Psoas muscle (tissue), 8 donors: ENCODE results near the gene ZNF385C. TPM values are rescaled to one million over a fixed set of nuclear protein-coding genes. Genes with fewer than 3 reads are reported as not detected.

Source experiments
- ATAC-seq, 4 donors: fragments of 200-7000 bp; cut with Tn5 transposase; one replicate each; pipeline ENCODE4 v1.9.1; 2020; ENCODE audit warnings: moderate library complexity in 3 of 4, mild to moderate bottlenecking in 2 of 4
- DNase-seq, 2 donors: peaks; one replicate each; pipeline ENCODE4 v3.0.0-alpha.2; 2020
- H3K27ac ChIP-seq: fragments of 200-600 bp; one replicate; pipeline ENCODE4 v1.8.0; 2022
- H3K27me3 ChIP-seq, 3 donors: fragments of 200-600 bp in 1 of 3; one replicate each; pipeline versions ENCODE4 v1.6.1 to v1.8.0; 2013 to 2022; ENCODE audit warnings: low read length in 2 of 3, mild to moderate bottlenecking in 2 of 3, moderate library complexity in 1 of 3; ENCODE audit not compliant: insufficient read depth in 3 of 3
- H3K36me3 ChIP-seq, 2 donors: fragments of 200-600 bp in 1 of 2; one replicate each; pipeline versions ENCODE4 v1.6.1 to v1.8.0; 2013 to 2022; ENCODE audit warnings: low read depth in 1 of 2, mild to moderate bottlenecking in 1 of 2, moderate library complexity in 1 of 2; ENCODE audit not compliant: insufficient read depth in 1 of 2
- H3K4me1 ChIP-seq: fragments of 200-600 bp; one replicate; pipeline ENCODE4 v1.8.0; 2022
- H3K4me3 ChIP-seq: fragments of 200-600 bp; one replicate; pipeline ENCODE4 v1.8.0; 2022; ENCODE audit warnings: mild to moderate bottlenecking
- H3K9me3 ChIP-seq: fragments of 200-600 bp; one replicate; pipeline ENCODE4 v1.8.0; 2022
- CTCF ChIP-seq: fragments of 200-600 bp; IDR thresholded peaks from one replicate; pipeline ENCODE4 v1.8.0; 2022; ENCODE audit warnings: antibody characterized with exemption
- WGBS, 3 donors: extraction: QIAGEN DNeasy Blood & Tissue Kit; methylation state at CpG; one replicate each; pipeline versions ENCODE4 v1.1.6 to v1.1.7; 2013; 5-methylcytosine and 5-hydroxymethylcytosine counted together
- intact Hi-C, 2 donors: fragments of 100-400 bp; cut with DNase I; formaldehyde crosslinking; loops; one replicate each; pipeline versions ENCODE4 v1.11.0 to v1.14.2; 2022
- polyA plus RNA-seq, 3 donors: library from polyadenylated mRNA; stranded (reverse); fragments of 200-250 nt; gene quantifications; one replicate each; pipeline ENCODE4 v1.2.3, GENCODE V29; 2013
- total RNA-seq, 4 donors: library from RNA; stranded (reverse); fragmentation: NEBNext Ultra II Directional in 2 of 4; extraction: Animal tissue kit (Norgen Biotek cat#: 25700) in 2 of 4; gene quantifications; one replicate each; pipeline versions ENCODE4 v1.2.1 to v1.2.4, GENCODE V29; 2021 to 2023
- donor health status: healthy with polysubstance abuse.
- donor health status: DM: no; HTN: no; CAD: no; lungs with moderate emphysema.
- donor health status: Bipolar disorder and iron deficiency.
- donor health status: healthy.
- donor health status: DM: yes; HTN: yes; CAD: no.
- donor health status: DM: no; HTN: no; CAD: no.
- donor health status: DM: no; HTN: no; CAD: no.
- donor health status: DM: yes; HTN: yes; CAD: no.

ZNF385C gene
- total and polyA plus RNA-seq, 7 donors: 0.22 to 9.2 (median 0.50) TPM

- Histone ChIP-seq H3K27ac (no peak overlapping the region), H3K36me3 (peaks cover 0 to 15% of the 10 kb centered on the region in 2 donors), H3K9me3 (no peaks in the 10 kb centered on the region), H3K27me3 (no peaks in the 10 kb centered on the region), H3K4me1 (peaks cover 17% of the 10 kb centered on the region), H3K4me3 (peak overlapping the region; percentile 39)
- 76 to 81% (median 80%) methylated on average over 6 of the region's 6 CpGs for WGBS, 3 donors
- no peak for DNase-seq
- intact Hi-C loops: no loop called here
- no peak for TF ChIP-seq CTCF
- ATAC-seq: no peak
Measured at GRCh38 chr17:42107124-42107523, 8.9 kb upstream of the ZNF385C start.

GRCh38 chr17:42106009-42106408 is 7.7 kb upstream of the ZNF385C start:
- Histone ChIP-seq H3K4me1 (peaks cover 11% of the 10 kb centered on the region), H3K9me3 (no peaks in the 10 kb centered on the region), H3K27me3 (no peaks in the 10 kb centered on the region), H3K27ac (no peak overlapping the region), H3K36me3 (peaks cover 0 to 15% of the 10 kb centered on the region in 2 donors), H3K4me3 (no peak overlapping the region)
- WGBS, 3 donors: 90 to 94% (median 94%) methylated on average over 2 of the region's 2 CpGs
- intact Hi-C loops: no loop called here
- DNase-seq: no peak
- no peak for ATAC-seq
- no peak for TF ChIP-seq CTCF

- Histone ChIP-seq H3K4me1 (peaks cover 10% of the 10 kb centered on the region), H3K36me3 (peaks cover 0 to 15% of the 10 kb centered on the region in 2 donors), H3K4me3 (no peak overlapping the region), H3K9me3 (no peaks in the 10 kb centered on the region), H3K27ac (no peak overlapping the region), H3K27me3 (no peaks in the 10 kb centered on the region)
- intact Hi-C loops: no loop called here
- no peak for DNase-seq
- TF ChIP-seq CTCF: no peak
- WGBS, 3 donors: 80 to 91% (median 84%) methylated on average over 3 of the region's 3 CpGs
- ATAC-seq: no peak
Measured at GRCh38 chr17:42104264-42104663, 6.0 kb upstream of the ZNF385C start.

GRCh38 chr17:42103221-42103954 is 5.1 kb upstream of the ZNF385C start:
- intact Hi-C loops: no loop called here
- H3K27ac ChIP-seq: no peak overlapping the region

More at GRCh38 chr17:42103221-42103954, 5.1 kb upstream of the ZNF385C start:
- DNase-seq (no peak), ATAC-seq (no peak)
- Histone ChIP-seq H3K27me3 (no peaks in the 10 kb centered on the region), H3K36me3 (peaks cover 0 to 12% of the 10 kb centered on the region in 2 donors), H3K4me1 (peaks cover 10% of the 10 kb centered on the region), H3K9me3 (no peaks in the 10 kb centered on the region), H3K4me3 (no peak overlapping the region)
- no peak for TF ChIP-seq CTCF
- WGBS, 3 donors: 85 to 86% (median 86%) methylated on average over 11 of the region's 11 CpGs
